ENCODE measurements around the gene EYS. TPM values are rescaled to one million over a fixed set of nuclear protein-coding genes. Genes with fewer than 3 reads are reported as not detected.

The EYS gene
- total and polyA plus RNA-seq, 2 experiments from 2014 or later: under 0.01 to 0.15 TPM

GRCh38 chr6:64238071-64238470, 1469.0 kb downstream of the EYS start:
- Histone ChIP-seq H3K27me3 (no peaks in the 10 kb centered on the region), H3K4me1 (ENCODE audit: low read depth) (no peaks in the 10 kb centered on the region), H3K36me3 (no peaks in the 10 kb centered on the region), H3K4me3 (no peak overlapping the region), H3K9me3 (ENCODE audit: low read depth) (no peaks in the 10 kb centered on the region), H3K27ac (no peak overlapping the region)
- TF ChIP-seq CTCF (IDR thresholded peaks at IDR 0.05; ENCODE audit: low read depth, low read length): no peak
- DNase-seq (ENCODE audit: low read depth in 1 of 2, low spot score in 1 of 2): no peak

- H3K27ac ChIP-seq: no peak overlapping the region
- H3K36me3 ChIP-seq: no peaks in the 10 kb centered on the region
- H3K4me1 ChIP-seq (ENCODE audit: low read depth): no peaks in the 10 kb centered on the region
- no peak overlapping the region for H3K4me3 ChIP-seq
- no peaks in the 10 kb centered on the region for H3K27me3 ChIP-seq
- DNase-seq (ENCODE audit: low read depth in 1 of 2, low spot score in 1 of 2): peak in 1 of 2 donors; percentile 22
- no peak for TF ChIP-seq CTCF (IDR thresholded peaks at IDR 0.05; ENCODE audit: low read depth, low read length)
- no peaks in the 10 kb centered on the region for H3K9me3 ChIP-seq (ENCODE audit: low read depth)
Measured at GRCh38 chr6:64233746-64234145, 1473.3 kb downstream of the EYS start.

GRCh38 chr6:64231928-64232327, 1475.1 kb downstream of the EYS start:
- DNase-seq (ENCODE audit: low read depth in 1 of 2, low spot score in 1 of 2): no peak
- Histone ChIP-seq H3K27me3 (no peaks in the 10 kb centered on the region), H3K27ac (no peak overlapping the region), H3K4me1 (ENCODE audit: low read depth) (no peaks in the 10 kb centered on the region), H3K36me3 (no peaks in the 10 kb centered on the region), H3K4me3 (no peak overlapping the region), H3K9me3 (ENCODE audit: low read depth) (no peaks in the 10 kb centered on the region)
- TF ChIP-seq CTCF (IDR thresholded peaks at IDR 0.05; ENCODE audit: low read depth, low read length): no peak

- Histone ChIP-seq H3K4me3 (no peak overlapping the region), H3K4me1 (ENCODE audit: low read depth) (no peaks in the 10 kb centered on the region), H3K27me3 (no peaks in the 10 kb centered on the region), H3K36me3 (no peaks in the 10 kb centered on the region), H3K9me3 (ENCODE audit: low read depth) (no peaks in the 10 kb centered on the region), H3K27ac (no peak overlapping the region)
- no peak for DNase-seq (ENCODE audit: low read depth in 1 of 2, low spot score in 1 of 2)
- TF ChIP-seq CTCF (IDR thresholded peaks at IDR 0.05; ENCODE audit: low read depth, low read length): no peak
Measured at GRCh38 chr6:64230530-64230929, 1476.5 kb downstream of the EYS start.

GRCh38 chr6:64227863-64228262, 1479.2 kb downstream of the EYS start:
- TF ChIP-seq CTCF (IDR thresholded peaks at IDR 0.05; ENCODE audit: low read depth, low read length): no peak
- Histone ChIP-seq H3K27ac (no peak overlapping the region), H3K36me3 (no peaks in the 10 kb centered on the region), H3K4me3 (no peak overlapping the region), H3K4me1 (ENCODE audit: low read depth) (no peaks in the 10 kb centered on the region), H3K27me3 (no peaks in the 10 kb centered on the region), H3K9me3 (ENCODE audit: low read depth) (no peaks in the 10 kb centered on the region)
- DNase-seq (ENCODE audit: low read depth in 1 of 2, low spot score in 1 of 2): no peak

- no peak for TF ChIP-seq CTCF (IDR thresholded peaks at IDR 0.05; ENCODE audit: low read depth, low read length)
- no peaks in the 10 kb centered on the region for H3K27me3 ChIP-seq
Measured at GRCh38 chr6:64225503-64225902, 1481.5 kb downstream of the EYS start.

More at GRCh38 chr6:64225503-64225902, 1481.5 kb downstream of the EYS start:
- Histone ChIP-seq H3K4me3 (no peak overlapping the region), H3K4me1 (ENCODE audit: low read depth) (no peaks in the 10 kb centered on the region), H3K9me3 (ENCODE audit: low read depth) (no peaks in the 10 kb centered on the region), H3K27ac (no peak overlapping the region), H3K36me3 (no peaks in the 10 kb centered on the region)
- peak in 1 of 2 donors; percentile 10 for DNase-seq (ENCODE audit: low read depth in 1 of 2, low spot score in 1 of 2)

All from cardiac muscle cell (in vitro differentiated cells and primary cell).